Stimulated activated CD8-positive, alpha-beta memory T cell treated with anti-CD3 and anti-CD28 coated beads, Interleukin-15, amount 100 ng/mL, for 4 hours (primary cell): ENCODE data around the gene C3orf18.
A peak's percentile ranks its signal among the peaks of the same experiment; 100 is the strongest.
"Not testable (repeated sequence)": the region's sequence is repeated elsewhere in the genome, so short reads cannot be mapped to it uniquely, and the experiment has no call there.

Experiments
- DNase-seq, 2 donors: peaks; one replicate each; pipeline ENCODE4 v3.0.0-alpha.2; 2020; ENCODE audit warnings: low read depth in 2 of 2

Gene C3orf18

DNA sequence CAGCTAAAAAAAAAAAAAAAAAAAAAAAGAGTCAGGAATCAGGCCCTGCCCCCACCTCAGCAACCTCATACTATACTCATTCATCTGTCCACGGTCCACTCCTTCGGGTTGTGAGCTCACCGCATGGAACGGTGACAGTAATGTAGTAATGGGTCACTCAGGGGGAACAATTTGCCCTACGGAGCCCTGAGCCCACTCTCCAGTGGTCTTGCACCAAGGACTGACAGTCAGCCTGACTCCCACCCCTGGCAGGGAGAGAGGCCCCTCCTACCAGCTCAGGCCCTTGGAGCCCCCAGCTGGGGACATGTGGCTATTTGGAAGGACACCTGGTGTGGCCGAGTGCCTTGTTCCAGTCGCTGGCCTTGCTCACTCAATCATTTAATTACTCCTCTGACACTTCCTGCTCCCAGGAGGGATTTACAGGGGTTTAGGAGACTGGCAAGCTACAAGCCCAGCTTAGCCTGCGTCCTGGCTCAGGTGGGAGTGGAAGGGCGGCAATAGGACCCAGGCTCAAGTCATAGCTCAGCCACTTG lies 44.2 kb downstream of the C3orf18 start:
- no peak for DNase-seq

DNA sequence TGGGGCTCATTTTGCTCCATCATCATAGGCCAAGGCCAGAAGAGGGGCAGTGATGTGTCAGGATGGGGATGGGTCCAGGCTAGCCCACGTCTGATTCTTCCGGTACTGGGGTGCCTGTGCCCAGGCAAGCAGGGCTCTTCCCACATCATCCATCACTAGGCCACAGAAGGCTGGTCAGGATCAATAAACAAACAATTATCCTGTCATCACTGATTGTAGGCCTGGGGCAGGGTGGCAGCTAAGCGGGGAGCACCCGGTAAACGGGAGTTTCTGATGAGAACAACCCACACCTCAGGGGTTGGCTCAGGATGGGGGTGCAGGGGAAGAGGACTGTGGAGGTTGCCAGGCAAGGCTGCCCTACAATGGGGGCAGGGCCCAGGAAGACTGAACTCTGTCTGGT lies 46.0 kb downstream of the C3orf18 start:
- DNase-seq: no peak

DNA sequence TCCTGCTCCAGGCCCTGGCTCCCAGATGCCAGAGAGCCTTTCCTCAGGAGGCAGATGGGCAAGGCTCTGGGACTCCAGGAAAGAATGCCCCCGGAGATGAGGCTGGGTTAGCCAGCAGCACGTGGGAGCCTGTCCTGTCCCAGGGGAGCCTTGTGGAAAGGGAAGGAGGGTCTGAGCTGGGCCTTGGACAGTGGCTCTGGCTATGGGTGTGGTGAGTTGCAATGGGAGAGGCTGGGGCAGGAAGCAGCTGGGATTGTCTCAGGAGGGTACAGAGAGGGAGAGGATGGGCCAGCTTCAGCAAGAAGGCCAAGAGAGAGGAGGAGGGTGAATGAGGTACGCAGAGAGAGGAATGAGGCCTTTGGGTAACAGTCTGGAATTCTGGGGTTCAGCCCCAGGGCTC lies 46.7 kb downstream of the C3orf18 start:
- DNase-seq: no peak

- DNase-seq: peak; percentile 25 to 44
Measured at GRCh38 chr3:50519471-50520089, 48.0 kb downstream of the C3orf18 start.

- no peak for DNase-seq
Measured at GRCh38 chr3:50518436-50518835, 49.1 kb downstream of the C3orf18 start.

DNA sequence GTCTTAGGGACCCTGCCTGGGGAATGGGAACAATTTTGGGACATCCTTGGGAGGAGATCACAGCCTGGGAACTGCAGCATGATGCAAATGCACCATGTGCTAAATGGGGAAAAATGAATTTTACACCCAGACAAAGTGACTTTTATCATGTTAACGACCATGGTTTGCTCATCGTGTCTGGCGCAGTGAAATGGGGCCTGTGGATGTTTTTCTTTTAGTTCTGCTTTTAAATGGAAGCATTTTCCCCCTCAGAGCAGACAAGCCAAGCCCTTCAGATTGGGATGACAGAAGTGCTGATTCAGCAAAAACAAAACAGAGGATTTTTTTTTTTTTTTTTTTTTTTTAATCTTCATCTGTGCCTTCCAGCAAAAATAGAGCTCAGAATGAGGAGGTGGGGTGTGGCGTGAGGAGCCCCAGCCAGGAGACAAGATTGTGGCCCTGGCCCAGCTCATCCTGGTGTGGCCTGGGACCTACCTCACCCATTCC lies 49.8 kb downstream of the C3orf18 start:
- no peak for DNase-seq

- DNase-seq: no peak
Measured at GRCh38 chr3:50516440-50516871, 51.1 kb downstream of the C3orf18 start.

GRCh38 chr3:50515565-50516439 lies 51.7 kb downstream of the C3orf18 start:
- DNase-seq: no peak

DNA sequence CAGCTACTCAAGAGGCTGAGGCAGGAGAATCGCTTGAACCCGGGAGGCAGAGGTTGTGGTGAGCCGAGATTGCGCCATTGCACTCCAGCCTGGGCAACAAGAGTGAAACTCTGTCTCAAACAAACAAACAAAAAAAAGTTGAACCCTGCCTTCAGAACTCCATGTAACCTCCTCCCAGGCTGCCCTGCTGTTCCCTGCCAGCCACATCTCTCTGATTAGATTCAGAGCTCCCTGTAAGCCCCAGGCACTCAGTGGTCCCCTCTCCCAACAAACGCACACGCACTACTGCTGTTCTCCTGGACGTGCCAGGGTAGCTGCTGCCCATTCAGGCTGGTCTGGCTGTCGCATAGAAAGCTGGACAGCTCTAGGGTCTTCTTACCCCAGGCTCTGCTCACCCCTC lies 54.6 kb downstream of the C3orf18 start:
- DNase-seq: not testable (repeated sequence)

GRCh38 chr3:50512131-50512530 lies 55.4 kb downstream of the C3orf18 start:
- no peak for DNase-seq

DNA sequence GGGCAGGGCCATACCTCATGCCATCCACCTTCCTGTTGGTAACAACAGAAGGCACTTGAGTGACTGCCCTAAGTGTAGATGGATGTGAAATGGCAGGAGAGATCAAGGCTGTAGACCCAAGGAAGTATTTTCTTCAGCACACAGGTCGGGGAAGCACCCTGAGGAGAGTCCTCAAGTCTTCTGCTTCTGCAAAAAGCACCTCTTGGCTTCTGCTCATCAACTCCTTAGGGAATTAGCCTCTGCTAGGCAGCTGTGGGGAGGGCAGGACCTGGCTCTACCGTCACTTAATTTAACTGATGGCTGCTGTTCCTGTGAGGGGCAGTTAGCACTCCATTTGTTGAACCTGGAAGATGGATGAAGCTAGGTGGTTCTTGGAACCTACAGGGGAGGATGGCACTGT lies 57.2 kb downstream of the C3orf18 start:
- no peak for DNase-seq

- DNase-seq: no peak
Measured at GRCh38 chr3:50509715-50510114, 57.8 kb downstream of the C3orf18 start.

DNA sequence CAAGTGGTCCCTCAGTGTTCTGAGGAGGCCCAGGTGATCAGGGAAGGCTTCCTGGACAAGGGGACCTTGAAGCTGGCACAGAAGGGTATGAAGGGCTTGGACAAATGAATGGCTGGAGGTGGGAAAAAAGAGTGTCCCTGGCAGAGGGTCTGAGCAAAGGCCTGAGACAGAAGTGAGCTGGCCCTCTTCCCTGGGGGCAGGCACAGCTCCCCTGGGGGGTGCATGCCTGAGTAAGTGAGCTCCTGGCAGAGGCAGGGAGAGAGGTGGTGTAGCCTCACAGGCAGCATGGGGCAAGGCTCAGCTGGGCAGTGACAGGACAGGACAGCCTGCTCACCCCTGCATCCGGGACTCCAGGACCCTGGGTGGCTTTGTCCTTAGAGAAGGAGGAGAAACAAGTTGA lies 58.7 kb downstream of the C3orf18 start:
- DNase-seq: no peak
